Breast epithelium (tissue), 4 donors: ENCODE data around the gene STARD13. TPM values are rescaled to one million over a fixed set of nuclear protein-coding genes. Genes with fewer than 3 reads are reported as not detected.

Experiments used
- DNase-seq, 2 donors: peaks; one replicate each; pipeline ENCODE4 v3.0.0-alpha.2; 2019; ENCODE audit warnings: low spot score in 2 of 2
- H3K27ac ChIP-seq, 2 donors: fragments of 200-600 bp; sonication (generic) in 1 of 2; one replicate each; pipeline ENCODE4 v1.5.1; 2016 to 2019; ENCODE audit warnings: mild to moderate bottlenecking in 1 of 2
- H3K27me3 ChIP-seq, 2 donors: fragments of 200-600 bp; sonication (generic) in 1 of 2; one replicate each; pipeline versions ENCODE4 v1.5.1 to v1.6.0; 2017 to 2019; ENCODE audit warnings: control low read depth in 1 of 2, mild to moderate bottlenecking in 1 of 2
- H3K36me3 ChIP-seq: fragments of 200-600 bp; one replicate; pipeline ENCODE4 v1.5.1; 2019
- H3K4me1 ChIP-seq, 2 donors: fragments of 200-600 bp; sonication (generic); one replicate each; pipeline ENCODE4 v1.5.1; 2016 to 2019; ENCODE audit warnings: control low read depth in 1 of 2
- H3K4me3 ChIP-seq, 3 donors: fragments of 200-600 bp; sonication (generic); 1 replicate in 2 of 3; 2 replicates in 1 of 3; pipeline ENCODE4 v1.5.1; 2016 to 2019; ENCODE audit warnings: mild to moderate bottlenecking in 3 of 3, moderate library complexity in 2 of 3
- H3K9me3 ChIP-seq, 2 donors: fragments of 200-600 bp; sonication (generic) in 1 of 2; one replicate each; pipeline ENCODE4 v1.5.1; 2016 to 2019; ENCODE audit warnings: control low read depth in 1 of 2
- CTCF ChIP-seq, 3 donors: fragments of 450-650 bp; IDR thresholded peaks; one replicate each; pipeline ENCODE4 v1.5.1; 2016 to 2017; ENCODE audit warnings: antibody characterized with exemption in 3 of 3, mild to moderate bottlenecking in 3 of 3, moderate library complexity in 3 of 3
- POLR2A ChIP-seq: fragments of 450-650 bp; IDR thresholded peaks from one replicate; pipeline ENCODE4 v1.6.1; 2016; ENCODE audit warnings: antibody characterized with exemption, mild to moderate bottlenecking, moderate library complexity
- POLR2AphosphoS5 ChIP-seq, 3 donors: sonication (generic); formaldehyde crosslinking; IDR thresholded peaks; one replicate each; pipeline ENCODE4 v1.6.1; 2017; ENCODE audit warnings: antibody characterized with exemption in 3 of 3
- intact Hi-C: fragments of 100-400 bp; cut with DNase I; formaldehyde crosslinking; loops from one replicate; pipeline ENCODE4 v1.15.1; 2023; ENCODE audit warnings: low total_unique reads
- total RNA-seq, 3 donors: library from RNA; depleted of rRNA; stranded (reverse); fragments of >200 nt; gene quantifications; one replicate each; pipeline ENCODE4 v1.1.0, GENCODE V29; 2016

Gene STARD13
- total RNA-seq, 3 donors from 2014 or later: 42.4 to 62.3 (median 58.7) TPM

- intact Hi-C loops: no loop called here
- no peaks in the 10 kb centered on the region for H3K27me3 ChIP-seq
Measured at GRCh38 chr13:33070713-33071112, 214.8 kb downstream of the STARD13 start.

GRCh38 chr13:33069365-33069764 is 216.2 kb downstream of the STARD13 start:
- DNase-seq: no peak
- TF ChIP-seq POLR2AphosphoS5 (IDR thresholded peaks at IDR 0.05) (no peak), POLR2A (no peak), CTCF (IDR thresholded peaks at IDR 0.05) (no peak)
- Histone ChIP-seq H3K27ac (no peak overlapping the region), H3K9me3 (no peaks in the 10 kb centered on the region), H3K36me3 (no peaks in the 10 kb centered on the region), H3K4me1 (no peaks in the 10 kb centered on the region), H3K27me3 (no peaks in the 10 kb centered on the region), H3K4me3 (no peak overlapping the region)
- intact Hi-C loops: no loop called here

More at GRCh38 chr13:33070713-33071112, 214.8 kb downstream of the STARD13 start:
- no peak for DNase-seq
- no peak overlapping the region for H3K27ac ChIP-seq
- H3K9me3 ChIP-seq: no peaks in the 10 kb centered on the region
- TF ChIP-seq CTCF (IDR thresholded peaks at IDR 0.05): no peak
- TF ChIP-seq POLR2A: no peak
- TF ChIP-seq POLR2AphosphoS5 (IDR thresholded peaks at IDR 0.05): no peak
- no peaks in the 10 kb centered on the region for H3K4me1 ChIP-seq
- H3K4me3 ChIP-seq: no peak overlapping the region
- H3K36me3 ChIP-seq: no peaks in the 10 kb centered on the region

GRCh38 chr13:33066329-33066728 is 219.2 kb downstream of the STARD13 start:
- Histone ChIP-seq H3K27me3 (no peaks in the 10 kb centered on the region), H3K9me3 (no peaks in the 10 kb centered on the region), H3K36me3 (no peaks in the 10 kb centered on the region), H3K27ac (no peak overlapping the region), H3K4me1 (no peaks in the 10 kb centered on the region), H3K4me3 (no peak overlapping the region)
- DNase-seq: no peak
- intact Hi-C loops: no loop called here
- no peak for TF ChIP-seq POLR2AphosphoS5 (IDR thresholded peaks at IDR 0.05)
- TF ChIP-seq CTCF (IDR thresholded peaks at IDR 0.05): no peak
- TF ChIP-seq POLR2A: no peak

GRCh38 chr13:33060815-33061214 is 224.7 kb downstream of the STARD13 start:
- Histone ChIP-seq H3K4me1 (no peaks in the 10 kb centered on the region), H3K27ac (no peak overlapping the region), H3K27me3 (no peaks in the 10 kb centered on the region), H3K4me3 (no peak overlapping the region), H3K36me3 (no peaks in the 10 kb centered on the region), H3K9me3 (no peaks in the 10 kb centered on the region)
- intact Hi-C loops: no loop called here
- no peak for TF ChIP-seq POLR2A
- TF ChIP-seq POLR2AphosphoS5 (IDR thresholded peaks at IDR 0.05): no peak
- no peak for TF ChIP-seq CTCF (IDR thresholded peaks at IDR 0.05)
- DNase-seq: no peak

- Histone ChIP-seq H3K27ac (no peak overlapping the region), H3K9me3 (no peaks in the 10 kb centered on the region), H3K36me3 (no peaks in the 10 kb centered on the region), H3K4me3 (no peak overlapping the region), H3K27me3 (no peaks in the 10 kb centered on the region), H3K4me1 (no peaks in the 10 kb centered on the region)
- DNase-seq: no peak
- no peak for TF ChIP-seq POLR2A
- TF ChIP-seq CTCF (IDR thresholded peaks at IDR 0.05): no peak
- no peak for TF ChIP-seq POLR2AphosphoS5 (IDR thresholded peaks at IDR 0.05)
- intact Hi-C loops: no loop called here
Measured at GRCh38 chr13:33058776-33059327, 226.7 kb downstream of the STARD13 start.
